Liver (tissue), 9 donors: ENCODE results near the gene ATP6V1G2. TPM values are rescaled to one million over a fixed set of nuclear protein-coding genes. Genes with fewer than 3 reads are reported as not detected.

Experiments
- DNase-seq: peaks from one replicate; pipeline ENCODE4 v3.0.0-alpha.2; 2017; ENCODE audit warnings: low spot score
- H3K27ac ChIP-seq, 2 donors: one replicate each; pipeline ENCODE4 v1.7.0; 2013; ENCODE audit warnings: inconsistent platforms in 2 of 2, low read length in 2 of 2, control low read depth in 1 of 2, low read depth in 1 of 2, mild to moderate bottlenecking in 1 of 2
- H3K27me3 ChIP-seq, 4 donors: one replicate each; pipeline versions ENCODE4 v1.6.1 to v1.7.0; 2013; ENCODE audit warnings: low read length in 3 of 4, inconsistent platforms in 1 of 4, mild to moderate bottlenecking in 1 of 4, moderate library complexity in 1 of 4; ENCODE audit not compliant: control insufficient read depth in 4 of 4, insufficient read depth in 4 of 4
- H3K36me3 ChIP-seq, 4 donors: one replicate each; pipeline versions ENCODE4 v1.6.1 to v1.7.0; 2013; ENCODE audit warnings: low read length in 3 of 4, mild to moderate bottlenecking in 3 of 4, low read depth in 1 of 4, moderate library complexity in 1 of 4; ENCODE audit not compliant: control insufficient read depth in 4 of 4, insufficient read depth in 3 of 4
- H3K4me1 ChIP-seq, 4 donors: one replicate each; pipeline versions ENCODE4 v1.6.1 to v1.7.0; 2013; ENCODE audit warnings: low read length in 3 of 4, mild to moderate bottlenecking in 3 of 4, moderate library complexity in 1 of 4; ENCODE audit not compliant: control insufficient read depth in 4 of 4, insufficient read depth in 4 of 4
- H3K4me3 ChIP-seq, 3 donors: one replicate each; pipeline versions ENCODE4 v1.6.1 to v1.7.0; 2013; ENCODE audit warnings: low read length in 3 of 3, control low read depth in 1 of 3, low read depth in 1 of 3, mild to moderate bottlenecking in 1 of 3
- H3K9ac ChIP-seq, 2 donors: one replicate each; pipeline ENCODE4 v1.7.0; 2013; ENCODE audit warnings: low read length in 2 of 2, mild to moderate bottlenecking in 2 of 2, moderate library complexity in 2 of 2, control low read depth in 1 of 2, low read depth in 1 of 2
- H3K9me3 ChIP-seq, 4 donors: one replicate each; pipeline versions ENCODE4 v1.6.1 to v1.7.0; 2013; ENCODE audit warnings: low read length in 3 of 4; ENCODE audit not compliant: control insufficient read depth in 4 of 4
- ATF3 ChIP-seq: IDR thresholded peaks from 2 replicates; pipeline ENCODE4 v1.6.1; 2016; ENCODE audit warnings: antibody characterized with exemption
- CTCF ChIP-seq: fragments of 150-350 bp; IDR thresholded peaks from 2 replicates; pipeline ENCODE4 v1.5.1; 2017; ENCODE audit warnings: improper control_type of control experiment, low read depth, low read length; ENCODE audit not compliant: missing input control
- EGR1 ChIP-seq, 2 donors: IDR thresholded peaks; 2 replicates each; pipeline ENCODE4 v1.6.1; 2016 to 2018; ENCODE audit warnings: antibody characterized with exemption in 2 of 2, low read depth in 2 of 2
- FOXA1 ChIP-seq: IDR thresholded peaks from 2 replicates; pipeline ENCODE4 v1.6.1; 2016; ENCODE audit warnings: antibody characterized with exemption
- FOXA2 ChIP-seq: IDR thresholded peaks from 2 replicates; pipeline ENCODE4 v1.6.1; 2016; ENCODE audit warnings: antibody characterized with exemption
- GABPA ChIP-seq, 2 donors: IDR thresholded peaks in 1 of 2; conservative IDR thresholded peaks in 1 of 2; 2 replicates each; pipeline ENCODE4 v1.6.1; 2016; ENCODE audit warnings: antibody characterized with exemption in 2 of 2, mild to moderate bottlenecking in 1 of 2, moderate library complexity in 1 of 2
- HNF4A ChIP-seq, 2 donors: conservative IDR thresholded peaks; 2 replicates each; pipeline ENCODE4 v1.6.1; 2016; ENCODE audit warnings: antibody characterized with exemption in 2 of 2, mild to moderate bottlenecking in 2 of 2
- MAX ChIP-seq: IDR thresholded peaks from 2 replicates; pipeline ENCODE4 v1.6.1; 2016; ENCODE audit warnings: antibody characterized with exemption
- NR2F2 ChIP-seq: IDR thresholded peaks from 2 replicates; pipeline ENCODE4 v1.6.1; 2016; ENCODE audit warnings: antibody characterized with exemption
- REST ChIP-seq: IDR thresholded peaks from 2 replicates; pipeline ENCODE4 v1.6.1; 2016; ENCODE audit warnings: antibody characterized with exemption, mild to moderate bottlenecking
- RXRA ChIP-seq, 2 donors: IDR thresholded peaks; 2 replicates each; pipeline ENCODE4 v1.6.1; 2017 to 2018; ENCODE audit warnings: antibody characterized with exemption in 2 of 2, mild to moderate bottlenecking in 1 of 2
- SP1 ChIP-seq: IDR thresholded peaks from 2 replicates; pipeline ENCODE4 v1.6.1; 2018; ENCODE audit warnings: antibody characterized with exemption, mild to moderate bottlenecking
- TAF1 ChIP-seq: conservative IDR thresholded peaks from 2 replicates; pipeline ENCODE4 v1.6.1; 2016; ENCODE audit warnings: antibody characterized with exemption, mild to moderate bottlenecking
- YY1 ChIP-seq: IDR thresholded peaks from 2 replicates; pipeline ENCODE4 v1.6.1; 2016; ENCODE audit warnings: antibody characterized with exemption, mild to moderate bottlenecking
- ZBTB33 ChIP-seq: IDR thresholded peaks from 2 replicates; pipeline ENCODE4 v1.6.1; 2016; ENCODE audit warnings: antibody characterized with exemption
- WGBS: extraction: QIAGEN DNeasy Blood & Tissue Kit; methylation state at CpG from one replicate; pipeline ENCODE4 v1.1.7; 2013; 5-methylcytosine and 5-hydroxymethylcytosine counted together
- polyA plus RNA-seq, 2 donors: library from polyadenylated mRNA; stranded (reverse) in 1 of 2; unstranded in 1 of 2; fragments of 200-250 nt in 1 of 2; fragments of >200 nt in 1 of 2; fragmentation: Nextera tagmentation in 1 of 2; extraction: Ambion mirVana in 1 of 2; gene quantifications; one replicate each; pipeline versions ENCODE4 v1.2.1 to v1.2.3, GENCODE V29; 2013 to 2015
- total RNA-seq, 2 donors: library from RNA; depleted of rRNA; stranded (reverse); fragments of >200 nt; gene quantifications; one replicate each; pipeline ENCODE4 v1.2.3, GENCODE V29; 2014
- donor health status: healthy.
- donor health status: healthy.
- donor health status: healthy.
- donor health status: healthy.
- donor health status: healthy.

ATP6V1G2 gene
- total and polyA plus RNA-seq, 4 donors, result 0.14 to 0.36 (median 0.26) TPM

GRCh38 chr6:31578184-31579118, 32.0 kb upstream of the ATP6V1G2 start:
- H3K9me3 ChIP-seq, result no peaks in the 10 kb centered on the region
- no peak overlapping the region for H3K9ac ChIP-seq
- DNase-seq, result no peak
- H3K27me3 ChIP-seq, result no peaks in the 10 kb centered on the region
- H3K36me3 ChIP-seq, result no peaks in the 10 kb centered on the region
- no peak overlapping the region for H3K27ac ChIP-seq
- H3K4me1 ChIP-seq, result peaks cover 0 to 16% (median 6%) of the 10 kb centered on the region in 4 donors
- WGBS, result 85% methylated on average over 12 of the region's 12 CpGs
- TF ChIP-seq HNF4A (conservative IDR thresholded peaks at IDR 0.05) (no peak), EGR1 (IDR thresholded peaks at IDR 0.05; ENCODE audit: low read depth in 2 of 2) (no peak), FOXA1 (no peak), TAF1 (no peak), CTCF (no peak), REST (no peak), NR2F2 (no peak), RXRA (IDR thresholded peaks at IDR 0.05) (no peak), SP1 (no peak), ATF3 (no peak), FOXA2 (no peak)
- H3K4me3 ChIP-seq, result no peak overlapping the region

- WGBS, result 89% methylated on average over 3 of the region's 3 CpGs
- no peaks in the 10 kb centered on the region for H3K36me3 ChIP-seq
- H3K27ac ChIP-seq, result no peak overlapping the region
- H3K4me1 ChIP-seq, result peaks cover 0 to 16% (median 6%) of the 10 kb centered on the region in 4 donors
- H3K9ac ChIP-seq, result no peak overlapping the region
- DNase-seq, result no peak
- no peaks in the 10 kb centered on the region for H3K9me3 ChIP-seq
- H3K4me3 ChIP-seq, result no peak overlapping the region
- H3K27me3 ChIP-seq, result no peaks in the 10 kb centered on the region
- no peak for TF ChIP-seq FOXA2
- TF ChIP-seq RXRA (IDR thresholded peaks at IDR 0.05), result no peak
- no peak for TF ChIP-seq MAX
- TF ChIP-seq ATF3, result no peak
- no peak for TF ChIP-seq CTCF
- no peak for TF ChIP-seq YY1
- no peak for TF ChIP-seq HNF4A (conservative IDR thresholded peaks at IDR 0.05)
- no peak for TF ChIP-seq ZBTB33
- no peak for TF ChIP-seq GABPA (IDR thresholded peaks at IDR 0.05 in 1 of 2, conservative IDR thresholded peaks at IDR 0.05 in 1 of 2)
- TF ChIP-seq NR2F2, result no peak
- no peak for TF ChIP-seq TAF1
- no peak for TF ChIP-seq EGR1 (IDR thresholded peaks at IDR 0.05; ENCODE audit: low read depth in 2 of 2)
- no peak for TF ChIP-seq REST
These were observed 31.2 kb upstream of the ATP6V1G2 start for GRCh38 chr6:31577579-31577966.
